Measurements from ENCODE around the gene ATP8A2. TPM values are rescaled to one million over a fixed set of nuclear protein-coding genes. Genes with fewer than 3 reads are reported as not detected.

Gene ATP8A2
- total and polyA plus RNA-seq, 9 of the 15 experiments (the other 6 are each of a cell fraction or from before 2014, with no cell fraction given), result under 0.01 to 0.33 (median 0.06) TPM; not detected in 4

DNA sequence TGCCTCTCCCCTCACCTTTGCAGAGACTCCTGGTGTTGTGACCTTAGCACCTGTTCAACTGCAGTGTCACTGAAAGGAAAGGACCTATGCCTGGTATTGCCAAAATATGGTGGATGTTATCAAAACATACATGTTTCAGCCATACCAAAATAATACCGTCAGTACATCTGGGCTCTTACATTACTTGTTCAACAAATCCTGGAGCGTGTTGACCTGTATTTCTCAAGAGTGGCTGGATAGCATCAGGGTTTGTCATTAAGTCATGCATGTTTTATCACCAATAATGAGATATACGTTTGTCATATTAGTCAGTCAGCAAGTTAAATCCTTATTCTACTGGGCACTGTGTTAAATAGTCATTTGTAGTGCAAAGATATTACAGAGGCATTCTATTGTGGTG, 389.3 kb downstream of the ATP8A2 start (continued):
- TF ChIP-seq, protein P1, sequence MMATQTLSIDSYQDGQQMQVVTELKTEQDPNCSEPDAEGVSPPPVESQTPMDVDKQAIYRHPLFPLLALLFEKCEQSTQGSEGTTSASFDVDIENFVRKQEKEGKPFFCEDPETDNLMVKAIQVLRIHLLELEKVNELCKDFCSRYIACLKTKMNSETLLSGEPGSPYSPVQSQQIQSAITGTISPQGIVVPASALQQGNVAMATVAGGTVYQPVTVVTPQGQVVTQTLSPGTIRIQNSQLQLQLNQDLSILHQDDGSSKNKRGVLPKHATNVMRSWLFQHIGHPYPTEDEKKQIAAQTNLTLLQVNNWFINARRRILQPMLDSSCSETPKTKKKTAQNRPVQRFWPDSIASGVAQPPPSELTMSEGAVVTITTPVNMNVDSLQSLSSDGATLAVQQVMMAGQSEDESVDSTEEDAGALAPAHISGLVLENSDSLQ (IDR thresholded peaks at IDR 0.05), result no peak
- no peak for TF ChIP-seq CBX2 (IDR thresholded peaks at IDR 0.05; ENCODE audit: insufficient read depth, low read length, poor library complexity, severe bottlenecking)

DNA sequence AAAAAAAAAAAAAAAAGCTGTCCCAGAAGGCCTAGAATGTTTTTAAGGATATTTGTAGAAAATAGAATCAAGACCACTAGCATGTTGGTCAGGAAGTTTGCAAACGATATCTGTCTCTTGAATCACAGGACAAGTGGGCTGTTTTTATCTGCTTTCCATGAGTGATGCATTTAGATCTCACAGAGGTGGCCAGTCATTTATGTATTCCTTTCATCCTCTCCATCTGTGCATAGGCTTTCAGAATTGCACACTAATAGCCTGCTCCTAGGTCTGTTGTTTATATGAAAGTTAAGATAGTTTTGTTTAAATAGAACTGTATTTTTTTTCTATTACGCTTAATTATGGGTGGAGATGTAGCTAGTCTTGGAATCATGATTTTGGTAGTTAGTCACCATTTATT, 390.5 kb downstream of the ATP8A2 start:
- Histone ChIP-seq H3K36me3 (ENCODE audit: control insufficient read depth, insufficient read depth, low read length) (no peaks in the 10 kb centered on the region), H3K4me3 (no peak overlapping the region), H3K4me1 (replicated peaks in 1 of 2; ENCODE audit: control insufficient read depth in 2 of 2, insufficient read depth in 2 of 2, low read length in 2 of 2) (no peaks in the 10 kb centered on the region), H3K27ac (ENCODE audit: extremely low read depth, low read depth, low read length) (no peak overlapping the region), H3K9ac (ENCODE audit: insufficient read depth in 1 of 2, low read depth in 2 of 2, low read length in 2 of 2) (no peak overlapping the region), H2AFZ (ENCODE audit: low read depth, low read length) (no peak overlapping the region), H3K9me1 (ENCODE audit: control insufficient read depth, insufficient read depth, low read length) (no peaks in the 10 kb centered on the region), H3K4me2 (ENCODE audit: insufficient read depth, low read length) (no peak overlapping the region), H3K79me2 (ENCODE audit: control insufficient read depth, insufficient read depth, low read length) (no peaks in the 10 kb centered on the region), H4K20me1 (replicated peaks; ENCODE audit: control insufficient read depth, insufficient read depth, low read length) (no peaks in the 10 kb centered on the region), H3K27me3 (ENCODE audit: control insufficient read depth in 2 of 2, insufficient read depth in 2 of 2, low read length in 2 of 2) (no peaks in the 10 kb centered on the region; a peak in 1 of 5 replicates), H3K9me3 (replicated peaks; ENCODE audit: control insufficient read depth, insufficient read depth, low read depth, low read length) (no peaks in the 10 kb centered on the region)
- FAIRE-seq, result no peak
- TF ChIP-seq, protein P2, sequence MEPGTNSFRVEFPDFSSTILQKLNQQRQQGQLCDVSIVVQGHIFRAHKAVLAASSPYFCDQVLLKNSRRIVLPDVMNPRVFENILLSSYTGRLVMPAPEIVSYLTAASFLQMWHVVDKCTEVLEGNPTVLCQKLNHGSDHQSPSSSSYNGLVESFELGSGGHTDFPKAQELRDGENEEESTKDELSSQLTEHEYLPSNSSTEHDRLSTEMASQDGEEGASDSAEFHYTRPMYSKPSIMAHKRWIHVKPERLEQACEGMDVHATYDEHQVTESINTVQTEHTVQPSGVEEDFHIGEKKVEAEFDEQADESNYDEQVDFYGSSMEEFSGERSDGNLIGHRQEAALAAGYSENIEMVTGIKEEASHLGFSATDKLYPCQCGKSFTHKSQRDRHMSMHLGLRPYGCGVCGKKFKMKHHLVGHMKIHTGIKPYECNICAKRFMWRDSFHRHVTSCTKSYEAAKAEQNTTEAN (CRISPR knock-in tag; IDR thresholded peaks at IDR 0.05), result no peak
- TF ChIP-seq GTF2F1 (IDR thresholded peaks at IDR 0.05; ENCODE audit: low read depth, low read length) (no peak), BHLHE40 (IDR thresholded peaks at IDR 0.05; ENCODE audit: low read length) (no peak), ZNF830 (CRISPR knock-in tag; IDR thresholded peaks at IDR 0.05) (no peak)
- intact Hi-C loops (cut with micrococcal nuclease) (no loop called here), in situ Hi-C loops (cut with MboI) (no loop called here)
- no peak for ATAC-seq
- CTCF ChIA-PET (ENCODE audit: low intra/inter-chr PET ratio), result no interaction called here
- POLR2A ChIA-PET, result no interaction called here
- BruUV-seq (replicated peaks), result no TSS peak
- 0% methylated on average over 2 of the region's 2 CpGs for WGBS (ENCODE audit: insufficient coverage, low coverage, missing lambda C conversion rate)
- no peak for DNase-seq (ENCODE audit: extremely low read depth in 1 of 4, low spot score in 3 of 4)

Data from K562 (cell line).